ENCODE results near the gene GUCD1.
"Not testable (repeated sequence)": the region's sequence is repeated elsewhere in the genome, so short reads cannot be mapped to it uniquely, and the experiment has no call there.

The GUCD1 gene

DNA sequence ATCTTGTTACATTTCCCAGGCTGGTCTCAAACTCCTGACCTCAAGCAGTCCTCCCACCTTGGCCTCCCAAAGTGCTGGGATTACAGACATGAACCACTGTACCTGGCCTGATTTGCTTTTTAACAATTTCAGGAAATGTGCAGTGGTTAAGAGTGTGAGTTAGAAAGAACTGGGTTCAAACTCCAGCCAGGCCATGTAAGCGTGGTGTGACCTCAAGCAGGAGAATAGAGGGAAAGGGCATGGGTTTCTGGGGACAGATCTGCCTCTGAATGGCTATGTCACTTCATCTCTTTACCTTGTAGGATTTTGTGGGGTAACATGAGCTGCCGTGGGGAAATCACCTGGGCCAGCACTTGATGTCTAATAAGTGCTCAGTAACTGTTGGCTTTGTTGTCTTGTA lies 10.1 kb upstream of the GUCD1 start:
- no peak for DNase-seq (ENCODE audit: low spot score)

DNA sequence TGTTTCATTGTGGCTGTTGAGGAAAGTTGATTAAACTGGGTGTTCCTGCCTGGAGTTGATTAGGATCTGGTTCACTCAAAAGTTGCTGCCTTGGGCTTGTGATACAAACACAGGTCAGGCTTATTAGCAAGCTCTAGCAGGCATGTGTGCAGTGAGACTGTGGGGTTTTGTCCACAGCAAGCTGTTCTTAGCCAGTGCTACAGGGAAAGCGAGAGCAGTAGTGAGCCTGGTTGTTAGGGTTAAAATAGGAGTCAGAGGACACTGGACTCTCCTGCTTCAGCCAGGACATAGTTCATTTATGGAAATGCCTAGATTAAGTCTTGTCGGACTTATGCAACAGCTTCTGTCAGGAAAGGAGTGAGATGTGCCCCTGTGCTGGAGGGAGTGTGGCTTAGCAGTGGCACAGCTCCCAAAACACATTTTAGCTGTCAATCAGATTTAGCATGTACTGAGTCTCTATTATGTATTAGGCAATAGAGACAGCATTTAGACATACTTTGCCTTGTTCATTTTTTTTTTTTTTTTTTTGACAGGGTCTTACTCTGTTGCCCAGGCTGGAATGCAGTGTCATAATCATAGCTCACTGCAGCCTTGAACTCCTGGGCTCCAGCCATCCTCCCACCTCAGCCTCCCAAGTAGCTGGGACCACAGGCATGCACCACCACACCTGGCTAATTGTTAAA lies 9.6 kb upstream of the GUCD1 start:
- no peak for DNase-seq (ENCODE audit: low spot score)

DNA sequence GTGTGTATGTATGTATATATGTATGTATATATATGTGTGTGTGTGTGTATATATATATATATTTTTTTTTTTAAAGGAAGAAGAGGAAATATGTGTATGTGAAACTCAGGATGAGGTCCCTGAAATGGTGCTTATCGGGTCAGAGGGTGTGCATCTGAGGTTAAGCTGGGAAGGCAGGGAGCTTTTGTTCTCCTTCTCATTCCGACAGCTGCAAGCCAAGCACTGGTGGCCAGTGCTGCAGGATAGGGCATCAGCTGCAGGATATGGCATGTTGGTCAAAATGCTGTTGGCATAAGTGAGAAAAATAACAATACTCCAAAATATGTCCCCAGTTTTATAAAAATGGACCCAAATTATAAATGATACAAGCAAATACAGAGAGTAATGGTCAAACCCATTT lies 8.3 kb upstream of the GUCD1 start:
- no peak for DNase-seq (ENCODE audit: low spot score)

DNA sequence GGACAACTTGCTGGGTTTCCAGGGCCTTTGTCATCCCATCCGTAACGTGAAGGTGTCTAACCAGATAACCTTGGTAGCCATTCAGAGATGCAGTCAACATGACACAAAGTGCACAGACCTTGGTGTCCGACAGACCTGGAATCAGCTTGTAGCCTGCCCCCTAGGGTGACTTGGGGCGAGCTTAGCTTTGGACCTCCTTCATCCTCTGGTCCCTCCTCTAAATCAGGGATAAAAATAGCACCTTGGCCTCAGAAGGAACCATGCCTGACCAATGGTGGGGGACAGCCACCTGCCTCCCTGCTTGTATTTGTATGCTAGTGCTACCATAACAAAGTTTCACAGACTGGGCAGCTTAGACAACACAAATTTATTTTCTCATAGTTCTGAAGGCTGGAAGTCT lies 4.5 kb upstream of the GUCD1 start:
- no peak for DNase-seq (ENCODE audit: low spot score)

DNA sequence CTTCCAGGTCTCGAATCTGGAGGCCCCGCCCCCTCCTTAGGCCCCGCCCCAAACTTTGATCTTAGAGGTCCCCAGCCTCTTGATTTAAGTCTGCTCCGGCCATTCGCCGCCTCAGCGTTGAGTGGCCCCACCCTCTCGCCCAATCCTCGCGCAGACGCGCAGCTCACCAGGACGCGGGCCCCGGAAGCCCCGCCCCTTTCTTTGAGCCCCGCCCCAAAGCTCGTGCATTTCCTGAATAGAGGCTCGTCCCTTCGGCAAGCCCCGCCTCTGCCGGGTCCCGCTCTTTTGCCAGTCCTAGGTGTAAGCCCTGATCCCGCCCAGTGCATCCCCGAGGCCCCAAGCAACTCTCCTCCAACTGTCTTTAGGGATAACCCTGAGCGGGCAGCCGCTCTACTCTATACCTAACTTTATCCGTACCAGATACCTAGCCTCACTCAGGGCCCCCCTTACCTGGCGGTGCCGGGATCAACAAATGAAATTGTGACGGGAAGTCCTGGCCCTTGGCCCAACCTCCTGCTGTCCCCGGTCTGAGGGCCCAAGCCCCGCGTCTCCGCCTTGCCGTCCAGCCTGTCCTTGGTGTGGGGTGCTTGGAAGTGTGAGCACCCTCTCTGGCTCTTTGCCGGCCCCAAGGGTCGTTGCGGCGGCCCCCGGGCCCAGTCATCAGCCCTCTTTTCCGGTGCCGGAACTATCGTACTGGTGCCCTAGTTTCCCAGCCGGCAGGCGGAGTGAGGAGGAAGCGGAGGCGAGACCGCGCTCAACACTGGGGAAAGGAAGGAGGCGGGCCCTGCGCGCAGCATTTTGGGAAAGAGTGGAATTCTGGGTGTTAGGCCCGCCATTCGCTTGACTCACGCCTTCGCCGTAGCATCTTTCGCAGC lies 464 bp upstream of the GUCD1 start, which contains the start of gene SNRPD3:
SNRPD3 (plus strand) TSS at position 835 of the 875 bp plus-strand sequence. CDS start 1,676 bp downstream, outside the sequence.
- peak; percentile 100 for DNase-seq (ENCODE audit: low spot score)

DNA sequence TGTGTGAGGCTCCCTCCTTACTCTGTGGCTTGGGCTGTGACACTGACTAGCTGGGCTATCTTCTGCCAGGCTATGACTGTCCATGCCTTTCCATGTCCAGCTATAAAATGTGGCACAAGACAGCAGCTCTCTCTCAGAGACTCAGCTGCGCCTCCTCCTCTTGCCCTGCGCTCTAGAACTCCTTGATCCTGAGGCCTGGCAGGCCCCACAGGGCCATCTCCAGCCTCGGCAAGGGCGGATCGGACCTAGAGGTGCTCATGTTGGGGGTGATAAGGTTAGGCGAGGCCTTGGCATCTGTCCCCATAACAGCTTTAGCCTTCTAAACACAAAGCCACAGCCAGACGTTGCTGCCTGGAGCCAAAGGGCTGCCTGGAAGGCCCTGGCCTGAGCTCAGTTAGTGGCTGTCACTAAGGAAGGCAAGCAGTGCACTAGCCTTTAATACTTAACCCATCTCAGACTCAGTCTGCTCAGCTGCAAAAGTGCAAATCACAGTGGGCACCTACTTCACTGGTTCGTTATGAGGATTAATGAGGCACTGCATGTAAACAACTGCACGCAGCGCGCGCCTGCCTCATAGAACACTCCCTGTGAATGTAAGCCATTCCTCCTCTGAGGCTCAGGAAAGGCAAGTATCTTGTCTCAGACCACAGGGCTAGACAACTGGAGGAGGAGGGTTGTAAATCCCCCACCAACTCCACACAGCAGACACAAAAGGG lies 1.2 kb downstream of the GUCD1 start:
- DNase-seq (ENCODE audit: low spot score) = no peak

DNA sequence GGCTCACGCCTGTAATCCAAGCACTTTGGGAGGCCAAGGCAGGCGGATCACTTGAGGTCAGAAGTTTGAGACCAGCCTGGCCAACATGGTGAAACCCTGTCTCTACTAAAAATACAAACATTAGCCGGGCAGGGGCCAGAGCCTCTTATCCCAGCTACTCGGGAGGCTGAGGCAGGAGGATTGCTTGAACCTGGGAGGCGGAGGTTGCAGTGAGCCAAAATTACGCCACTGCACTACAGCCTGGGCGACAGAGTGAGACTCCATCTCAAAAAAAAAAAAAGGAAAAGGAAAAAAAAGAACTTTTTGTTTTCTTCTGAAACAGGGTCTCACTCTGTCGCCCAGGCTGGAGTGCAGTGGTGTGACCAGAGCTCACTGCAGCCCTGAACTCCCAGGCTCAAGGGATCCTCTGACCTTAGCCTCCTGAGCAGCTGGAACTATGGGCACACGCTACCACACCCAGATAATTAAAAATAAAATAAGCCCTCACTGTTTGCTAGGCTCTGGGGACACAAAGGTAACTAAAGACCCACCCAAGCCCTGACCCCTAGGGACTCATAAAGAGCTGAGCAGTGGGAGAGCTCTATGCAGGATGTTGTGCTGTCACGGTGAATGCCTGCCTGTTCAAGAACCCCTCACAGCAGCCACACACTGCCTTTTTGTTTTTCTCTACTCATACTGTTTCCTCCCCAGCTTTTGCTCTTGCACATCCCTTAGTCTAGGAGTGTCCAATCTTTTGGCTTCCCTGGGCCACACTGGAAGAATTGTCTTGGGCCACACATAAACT lies 2.2 kb downstream of the GUCD1 start:
- DNase-seq (ENCODE audit: low spot score) = not testable (repeated sequence)

DNA sequence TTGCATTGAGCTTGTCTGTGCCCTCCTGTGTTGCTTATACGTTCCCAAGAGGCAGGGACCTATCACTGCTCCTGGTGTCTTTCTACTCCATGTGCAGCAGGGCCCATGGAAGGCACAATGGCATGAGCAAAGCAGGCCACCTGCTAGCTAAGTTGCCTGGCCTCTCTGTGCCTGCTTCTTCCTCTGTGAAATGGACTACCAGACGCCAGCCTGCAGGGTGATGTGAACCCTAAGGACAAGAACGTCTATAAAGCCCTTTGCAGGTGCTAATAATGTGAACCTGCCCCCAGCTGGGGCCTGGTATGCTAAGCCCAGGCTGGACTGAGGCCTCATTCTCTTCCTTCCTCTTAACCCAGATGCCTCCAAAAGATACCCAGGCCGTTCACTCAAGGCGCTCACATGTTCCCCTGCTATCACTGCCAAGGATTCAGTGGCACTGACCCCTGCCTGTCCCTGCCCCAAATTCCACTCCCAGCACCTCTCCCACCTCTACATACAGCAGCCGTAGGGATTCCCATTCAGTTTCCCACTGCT lies 4.0 kb downstream of the GUCD1 start:
- no peak for DNase-seq (ENCODE audit: low spot score)

DNA sequence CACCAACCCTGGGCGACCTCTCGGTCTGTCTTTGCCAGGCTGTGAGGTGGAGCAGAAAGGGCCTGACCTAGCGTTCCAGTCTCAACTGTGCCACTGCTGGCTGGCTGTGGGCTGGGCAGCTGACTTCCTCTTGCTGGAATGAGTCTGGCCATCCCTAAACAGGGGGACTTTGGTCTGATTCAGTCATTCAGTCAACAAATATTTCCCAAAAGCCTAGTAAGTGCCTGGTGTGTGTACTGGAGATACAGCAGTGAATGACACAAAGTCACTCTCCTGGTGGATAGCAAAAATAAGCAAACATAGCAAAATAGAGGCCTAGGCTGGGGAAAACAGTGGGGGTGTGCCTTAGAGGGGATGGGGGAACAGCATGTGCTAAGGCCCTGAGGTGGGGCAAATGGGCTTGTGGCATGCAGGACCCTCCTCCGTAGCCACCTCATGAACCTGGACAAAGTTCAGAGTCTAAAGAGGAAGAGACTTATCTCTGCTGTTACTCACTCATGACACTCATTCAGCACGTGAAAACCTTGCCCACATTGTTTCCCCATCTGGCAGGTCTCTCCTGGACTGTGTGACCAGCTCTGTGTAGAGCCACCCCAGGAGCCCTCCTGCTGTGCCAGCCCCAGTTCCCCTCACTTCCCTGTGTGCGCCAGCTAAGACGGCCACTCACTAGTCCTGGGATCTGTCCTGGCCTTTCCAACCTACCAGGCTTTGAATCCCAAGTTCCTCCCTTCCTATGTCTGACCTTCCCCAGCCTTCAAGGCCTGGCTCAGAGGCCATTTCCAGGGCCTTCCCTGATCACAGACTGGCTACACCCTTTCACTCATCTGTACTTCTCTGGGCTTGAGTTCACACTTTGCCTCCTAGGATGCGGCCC lies 4.7 kb downstream of the GUCD1 start:
- DNase-seq (ENCODE audit: low spot score) = no peak

DNA sequence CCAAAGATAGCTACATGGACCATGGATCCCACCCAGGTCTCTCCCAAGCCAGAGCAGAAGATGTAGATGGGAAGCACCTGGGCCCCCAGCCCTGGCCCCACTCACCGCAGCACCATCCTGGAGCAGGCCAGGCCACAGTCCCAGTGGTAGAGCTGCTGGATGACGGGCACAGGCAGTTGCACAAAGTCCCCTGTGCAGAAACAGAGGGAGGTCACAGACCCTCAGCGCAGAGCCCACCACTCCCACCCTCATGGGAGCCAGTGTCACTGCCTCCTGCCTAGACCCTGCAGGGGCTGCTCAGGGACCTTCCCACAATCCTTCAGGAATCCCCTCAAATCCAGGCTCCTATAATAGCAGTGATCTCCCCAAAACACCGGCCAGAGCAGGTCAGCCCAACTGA lies 6.1 kb downstream of the GUCD1 start:
- DNase-seq (ENCODE audit: low spot score) = no peak

DNA sequence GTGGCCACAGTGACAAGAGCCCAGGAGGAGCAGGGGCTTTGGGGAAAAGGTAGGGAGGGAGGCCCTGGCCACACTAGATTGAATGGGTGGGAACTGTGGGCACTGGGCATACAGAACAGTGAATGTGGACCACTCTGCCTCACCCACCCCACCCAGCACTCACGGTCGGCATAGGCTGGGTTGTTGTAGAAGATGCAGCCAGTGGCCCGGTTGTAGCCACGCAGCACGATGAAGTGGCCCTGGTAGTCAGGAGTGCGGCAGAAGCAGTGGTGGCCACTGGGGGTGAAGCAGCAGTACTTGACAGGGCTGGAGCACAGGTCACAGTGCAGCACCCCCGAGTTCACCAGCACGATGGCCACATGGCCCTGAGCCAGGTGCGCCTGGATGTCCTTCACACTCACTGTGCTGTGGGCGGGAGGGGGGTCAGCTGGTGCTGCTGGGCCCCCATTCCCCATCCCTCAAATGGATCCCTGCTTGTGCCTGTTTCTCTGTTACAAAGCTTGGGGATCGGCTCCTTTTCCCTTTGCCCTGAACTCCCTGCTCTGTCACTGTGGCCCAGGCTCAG lies 11.2 kb downstream of the GUCD1 start:
- DNase-seq (ENCODE audit: low spot score) = no peak

DNA sequence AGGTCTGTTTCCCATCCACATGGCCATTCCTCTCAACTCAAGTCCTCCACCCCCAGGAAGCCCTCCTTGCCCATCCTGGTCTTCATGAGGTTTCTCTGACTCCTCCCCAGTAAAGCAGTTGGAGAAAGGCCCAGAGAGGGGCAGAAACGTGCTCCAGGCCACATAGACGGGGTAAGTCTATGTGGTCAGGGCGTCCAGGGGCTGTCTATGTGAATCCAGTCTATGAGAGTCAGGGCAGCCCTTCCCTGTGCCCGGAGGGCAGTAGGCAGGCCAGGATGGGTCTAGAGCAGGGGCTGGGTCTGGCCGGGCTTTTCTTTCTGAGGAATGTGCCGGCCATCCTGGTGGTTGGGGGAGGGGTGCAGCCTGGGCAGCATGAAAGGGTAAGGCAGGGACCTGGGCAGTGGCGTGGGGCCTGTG lies 11.7 kb downstream of the GUCD1 start:
- no peak for DNase-seq (ENCODE audit: low spot score)

DNA sequence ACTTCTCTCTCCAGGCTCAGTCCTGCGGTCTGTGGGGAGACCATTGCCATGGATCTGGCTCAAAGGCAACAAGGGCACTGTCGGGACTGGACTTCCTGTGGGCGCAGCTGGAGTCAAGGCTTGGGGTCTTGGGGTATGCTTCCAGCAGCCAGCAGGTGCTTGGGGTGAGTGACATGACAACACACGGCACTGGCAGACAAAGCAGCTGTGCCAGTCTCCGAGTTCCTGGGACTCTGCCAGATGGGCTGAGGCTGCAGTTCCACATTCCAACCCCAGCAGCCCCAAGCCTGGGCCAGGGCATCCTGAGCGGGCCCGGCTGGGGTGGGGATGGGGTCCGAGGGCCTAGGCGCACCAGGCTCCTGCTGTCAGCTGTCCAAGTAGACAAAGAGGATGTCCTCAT lies 12.3 kb downstream of the GUCD1 start:
- no peak for DNase-seq (ENCODE audit: low spot score)

DNA sequence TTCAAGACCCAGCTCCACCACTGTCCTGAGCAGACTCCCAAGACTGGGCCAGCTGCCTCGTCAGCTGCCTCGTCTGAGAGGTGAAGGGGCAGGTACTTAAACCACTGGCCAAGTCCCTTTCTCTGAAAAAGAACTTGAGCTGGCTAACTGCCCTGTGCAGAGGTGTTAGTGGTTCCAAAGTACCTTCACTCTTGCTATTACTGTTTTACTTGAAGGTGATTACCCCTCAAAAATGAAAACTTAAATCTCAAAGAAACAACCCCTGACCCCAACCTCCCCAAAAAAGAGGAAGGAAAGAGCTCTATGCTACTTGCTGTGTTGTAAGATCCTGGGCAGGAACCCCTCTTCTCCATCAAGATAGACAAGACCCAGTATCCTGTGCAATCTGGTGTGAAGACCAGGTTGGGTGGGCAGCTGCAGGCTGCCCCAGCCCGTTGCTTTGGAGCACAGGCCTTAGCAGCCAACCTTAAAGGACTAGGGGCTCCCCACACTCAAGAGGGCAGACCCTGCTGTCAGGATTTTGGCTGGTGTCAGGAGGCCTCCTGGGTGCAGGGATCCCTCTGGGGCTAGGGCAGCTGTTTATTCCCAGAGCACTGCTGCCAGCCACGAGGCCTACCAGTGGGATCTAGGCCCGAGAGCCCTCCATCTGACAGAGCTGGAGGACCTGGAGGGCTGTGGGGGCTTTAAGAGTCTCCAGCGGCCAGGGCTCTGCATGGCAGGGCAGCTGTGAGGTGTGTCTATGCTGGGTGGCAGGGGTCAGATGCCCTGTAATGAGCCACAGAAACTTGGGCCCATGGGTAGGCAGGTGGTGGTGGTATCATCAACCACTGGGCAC lies 13.0 kb downstream of the GUCD1 start:
- no peak for DNase-seq (ENCODE audit: low spot score)

DNA sequence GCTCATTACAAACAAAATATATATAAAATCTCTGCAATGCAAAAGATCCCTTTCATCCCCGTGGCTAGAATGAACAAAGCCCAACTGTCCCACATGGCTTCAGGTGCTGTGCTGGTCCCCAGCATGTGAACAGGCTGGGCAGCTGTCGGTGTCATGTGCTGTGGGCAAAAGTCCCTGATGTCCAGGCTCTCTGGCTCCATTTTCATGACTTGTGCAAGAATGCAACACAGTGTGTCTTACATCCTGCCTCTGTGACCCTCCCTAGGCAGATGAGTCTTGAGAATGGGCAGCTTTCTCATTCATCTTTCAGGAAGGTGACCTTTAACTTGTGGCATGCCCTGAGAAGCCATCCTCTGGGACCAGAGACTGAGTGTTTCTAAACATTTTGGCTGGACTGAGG lies 14.5 kb downstream of the GUCD1 start:
- DNase-seq (ENCODE audit: low spot score) = no peak

DNA sequence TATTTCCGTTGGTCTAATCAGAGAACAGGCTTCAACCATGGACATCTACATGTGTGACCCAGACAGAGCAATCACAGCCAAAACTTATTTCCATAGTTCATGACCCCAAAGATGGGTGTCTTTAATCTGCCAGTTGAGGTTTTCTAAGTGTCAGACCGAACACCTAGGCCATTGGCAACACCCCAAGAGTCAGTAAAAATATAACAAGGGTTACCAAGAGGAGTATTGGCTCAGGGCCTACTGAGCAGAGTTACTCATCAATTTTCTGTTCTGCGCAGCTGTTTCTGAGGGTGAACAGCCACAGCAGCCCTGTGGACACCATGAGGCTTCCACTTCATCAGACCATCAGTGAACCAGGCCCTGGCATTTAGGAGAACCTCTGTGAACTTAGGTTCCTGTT lies 18.8 kb downstream of the GUCD1 start:
- DNase-seq (ENCODE audit: low spot score) = no peak

DNA sequence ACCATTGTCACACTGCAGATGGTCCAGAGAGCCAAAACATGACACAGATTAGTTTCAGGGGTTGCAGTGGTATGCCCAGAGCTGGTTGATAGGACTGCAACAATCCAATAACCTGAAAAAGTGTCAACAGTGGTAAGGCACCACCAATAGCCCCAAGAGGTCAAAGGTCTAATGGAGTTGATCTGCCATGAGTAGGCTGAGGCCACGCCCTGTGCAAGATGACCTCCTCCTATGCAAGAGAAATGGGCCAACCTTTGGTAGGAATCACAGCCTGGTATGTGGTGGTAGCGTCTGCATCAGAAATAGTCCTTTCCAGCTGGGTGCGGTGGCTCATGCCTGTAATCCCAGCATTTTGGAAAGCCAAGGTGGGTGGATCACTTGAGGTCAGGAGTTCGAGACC lies 19.6 kb downstream of the GUCD1 start:
- DNase-seq (ENCODE audit: low spot score) = no peak

DNA sequence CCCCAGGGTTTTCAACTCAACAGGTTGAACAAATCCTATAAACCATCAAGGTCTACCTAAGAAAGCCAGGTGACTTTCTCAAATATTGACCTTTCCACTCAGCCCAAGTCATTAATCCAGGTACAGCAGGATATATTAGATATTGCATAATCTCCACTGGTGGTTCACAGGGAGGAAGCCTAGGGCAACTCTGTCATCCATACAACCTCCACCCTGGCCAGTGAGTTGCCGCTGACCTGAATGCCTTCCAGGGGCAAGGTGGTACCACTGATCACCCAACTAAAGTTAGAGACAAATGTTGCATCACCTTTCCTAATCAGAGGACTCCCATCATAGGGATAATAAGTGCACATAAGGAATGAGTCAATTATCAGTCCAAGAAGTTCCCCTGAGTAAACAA lies 22.9 kb downstream of the GUCD1 start:
- DNase-seq (ENCODE audit: low spot score) = no peak

DNA sequence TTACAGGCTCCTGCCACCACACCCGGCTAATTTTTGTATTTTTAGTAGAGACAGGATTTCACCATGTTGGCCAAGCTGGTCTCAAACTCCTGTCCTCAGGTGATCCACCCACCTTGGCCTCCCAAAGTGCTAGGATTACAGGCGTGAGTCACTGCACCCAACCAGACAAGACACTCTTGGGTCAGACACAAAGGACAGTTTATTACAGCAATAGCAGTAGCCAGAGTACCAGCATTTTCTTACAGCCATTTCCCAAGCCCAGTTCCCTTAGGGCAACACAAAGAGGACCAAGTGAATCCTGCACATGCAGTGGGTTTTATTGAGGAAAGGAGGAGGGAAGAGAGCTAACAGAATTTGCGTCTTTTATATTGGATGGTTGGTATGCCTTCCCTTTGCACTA lies 24.0 kb downstream of the GUCD1 start:
- not testable (repeated sequence) for DNase-seq (ENCODE audit: low spot score)

Data from left forelimb (tissue), 1 donor.